ENCODE results near the gene KCTD21.
A peak's percentile ranks its signal among the peaks of the same experiment; 100 is the strongest.

KCTD21 gene

GRCh38 chr11:78139422-78140391 lies 48.7 kb downstream of the KCTD21 start, which contains the start of gene ALG8:
TSS of gene ALG8 (minus strand) at chr11:78139626. CDS start at chr11:78139588, 38 bp downstream.
- DNase-seq (ENCODE audit: low read depth) = peak; percentile 95

GRCh38 chr11:78138694-78139421 lies 49.6 kb downstream of the KCTD21 start:
- DNase-seq (ENCODE audit: low read depth) = no peak

- no peak for DNase-seq (ENCODE audit: low read depth)
Observed at GRCh38 chr11:78138291-78138690, 50.1 kb downstream of the KCTD21 start.

- no peak for DNase-seq (ENCODE audit: low read depth)
Observed at GRCh38 chr11:78132475-78132874, 56.0 kb downstream of the KCTD21 start.

- DNase-seq (ENCODE audit: low read depth) = no peak
Observed at GRCh38 chr11:78131956-78132355, 56.5 kb downstream of the KCTD21 start.

- DNase-seq (ENCODE audit: low read depth) = no peak
Observed at GRCh38 chr11:78127403-78127802, 61.0 kb downstream of the KCTD21 start.
